Prostate gland (tissue), 2 donors: Measurements from ENCODE around the gene CBARP. TPM values are rescaled to one million over a fixed set of nuclear protein-coding genes. Genes with fewer than 3 reads are reported as not detected.

ENCODE experiments used
- DNase-seq: peaks from one replicate; pipeline ENCODE4 v3.0.0-alpha.2; 2019; ENCODE audit warnings: low spot score
- H3K27ac ChIP-seq, 2 donors: fragments of 200-600 bp; sonication (generic); 2 replicates each; pipeline ENCODE4 v1.5.1; 2017 to 2019
- H3K27me3 ChIP-seq: fragments of 200-600 bp; sonication (generic); replicated peaks from 2 replicates; pipeline ENCODE4 v1.5.1; 2019; ENCODE audit not compliant: insufficient read depth
- H3K36me3 ChIP-seq, 2 donors: fragments of 200-600 bp; sonication (generic); 1 replicate in 1 of 2; 2 replicates in 1 of 2; pipeline versions ENCODE4 v1.5.1 to v1.8.1; 2017 to 2019
- H3K4me1 ChIP-seq: fragments of 200-600 bp; sonication (generic); replicated peaks from 2 replicates; pipeline ENCODE4 v1.5.1; 2019
- H3K4me3 ChIP-seq, 2 donors: fragments of 200-600 bp; sonication (generic); 2 replicates each; pipeline ENCODE4 v1.5.1; 2017 to 2019
- H3K9me3 ChIP-seq: fragments of 200-600 bp; sonication (generic); 2 replicates; pipeline ENCODE4 v1.5.1; 2017
- POLR2A ChIP-seq: fragments of 450-650 bp; IDR thresholded peaks from one replicate; pipeline ENCODE4 v1.6.1; 2016; ENCODE audit warnings: antibody characterized with exemption, mild to moderate bottlenecking
- POLR2AphosphoS5 ChIP-seq: sonication (generic); formaldehyde crosslinking; IDR thresholded peaks from one replicate; pipeline ENCODE4 v1.6.1; 2017; ENCODE audit warnings: antibody characterized with exemption
- WGBS: methylation state at CpG from one replicate; pipeline ENCODE4 v1.1.5; 2018; 5-methylcytosine and 5-hydroxymethylcytosine counted together
- intact Hi-C: fragments of 100-400 bp; cut with DNase I; formaldehyde crosslinking; loops from one replicate; pipeline ENCODE4 v1.14.2; 2022
- total RNA-seq, 2 donors: library from RNA; depleted of rRNA; stranded (reverse); fragments of >200 nt; gene quantifications; one replicate each; pipeline ENCODE4 v1.1.0, GENCODE V29; 2016
- TF ChIP-seq, protein P1 (sequence below), 4 experiments: fragments of 200-600 bp in 2 of 4; fragments of 450-650 bp in 2 of 4; sonication (generic) in 2 of 4; IDR thresholded peaks; 1 replicate in 3 of 4; 2 replicates in 1 of 4; pipeline ENCODE4 v1.5.1; 2016 to 2019; ENCODE audit warnings: antibody characterized with exemption in 4 of 4, mild to moderate bottlenecking in 2 of 4, moderate library complexity in 2 of 4

Gene CBARP
- total RNA-seq, 2 donors from 2014 or later, result 0.68 to 4.4 TPM

DNA sequence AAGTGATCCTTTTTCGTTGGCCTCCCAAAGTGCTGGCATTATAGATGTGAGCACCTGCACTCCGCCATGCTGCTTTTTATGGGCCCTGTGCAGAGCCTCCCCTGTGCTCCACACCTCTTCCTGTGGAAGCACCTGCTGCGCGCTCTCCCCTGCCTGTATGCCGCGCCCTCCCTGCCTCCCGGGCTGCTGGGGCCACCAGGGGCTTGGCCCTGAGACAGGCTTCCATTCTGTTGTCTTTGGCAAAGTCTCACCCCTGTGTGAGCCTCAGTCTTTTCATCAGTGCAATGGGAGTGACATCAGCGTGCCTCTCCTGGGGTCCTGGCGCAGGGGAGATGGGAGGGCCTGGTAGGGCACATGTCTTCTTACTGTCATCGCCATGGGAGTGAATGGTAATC, 38.8 kb upstream of the CBARP start:
- peak; percentile 15 for DNase-seq
- WGBS, result 71% methylated on average over 10 of the region's 10 CpGs
- H3K4me1 ChIP-seq, result peaks cover 41% of the 10 kb centered on the region
- intact Hi-C loops, result loop anchor here (5.0 to 10.0 kb wide), 4 partner anchors 81 to 226 kb away; partner anchors contain the start of genes DAZAP1, GAMT and RPS15
- peaks cover 9 to 27% of the 10 kb centered on the region in 2 donors for H3K36me3 ChIP-seq
- TF ChIP-seq, protein P1, sequence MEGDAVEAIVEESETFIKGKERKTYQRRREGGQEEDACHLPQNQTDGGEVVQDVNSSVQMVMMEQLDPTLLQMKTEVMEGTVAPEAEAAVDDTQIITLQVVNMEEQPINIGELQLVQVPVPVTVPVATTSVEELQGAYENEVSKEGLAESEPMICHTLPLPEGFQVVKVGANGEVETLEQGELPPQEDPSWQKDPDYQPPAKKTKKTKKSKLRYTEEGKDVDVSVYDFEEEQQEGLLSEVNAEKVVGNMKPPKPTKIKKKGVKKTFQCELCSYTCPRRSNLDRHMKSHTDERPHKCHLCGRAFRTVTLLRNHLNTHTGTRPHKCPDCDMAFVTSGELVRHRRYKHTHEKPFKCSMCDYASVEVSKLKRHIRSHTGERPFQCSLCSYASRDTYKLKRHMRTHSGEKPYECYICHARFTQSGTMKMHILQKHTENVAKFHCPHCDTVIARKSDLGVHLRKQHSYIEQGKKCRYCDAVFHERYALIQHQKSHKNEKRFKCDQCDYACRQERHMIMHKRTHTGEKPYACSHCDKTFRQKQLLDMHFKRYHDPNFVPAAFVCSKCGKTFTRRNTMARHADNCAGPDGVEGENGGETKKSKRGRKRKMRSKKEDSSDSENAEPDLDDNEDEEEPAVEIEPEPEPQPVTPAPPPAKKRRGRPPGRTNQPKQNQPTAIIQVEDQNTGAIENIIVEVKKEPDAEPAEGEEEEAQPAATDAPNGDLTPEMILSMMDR (IDR thresholded peaks at IDR 0.05), result no peak
- TF ChIP-seq POLR2A (no peak), POLR2AphosphoS5 (no peak)
- no peaks in the 10 kb centered on the region for H3K27me3 ChIP-seq
- H3K4me3 ChIP-seq, result peak overlapping the region in 1 of 2 donors; percentile 78
- peak overlapping the region in 1 of 2 donors; percentile 99 for H3K27ac ChIP-seq
- no peaks in the 10 kb centered on the region for H3K9me3 ChIP-seq

DNA sequence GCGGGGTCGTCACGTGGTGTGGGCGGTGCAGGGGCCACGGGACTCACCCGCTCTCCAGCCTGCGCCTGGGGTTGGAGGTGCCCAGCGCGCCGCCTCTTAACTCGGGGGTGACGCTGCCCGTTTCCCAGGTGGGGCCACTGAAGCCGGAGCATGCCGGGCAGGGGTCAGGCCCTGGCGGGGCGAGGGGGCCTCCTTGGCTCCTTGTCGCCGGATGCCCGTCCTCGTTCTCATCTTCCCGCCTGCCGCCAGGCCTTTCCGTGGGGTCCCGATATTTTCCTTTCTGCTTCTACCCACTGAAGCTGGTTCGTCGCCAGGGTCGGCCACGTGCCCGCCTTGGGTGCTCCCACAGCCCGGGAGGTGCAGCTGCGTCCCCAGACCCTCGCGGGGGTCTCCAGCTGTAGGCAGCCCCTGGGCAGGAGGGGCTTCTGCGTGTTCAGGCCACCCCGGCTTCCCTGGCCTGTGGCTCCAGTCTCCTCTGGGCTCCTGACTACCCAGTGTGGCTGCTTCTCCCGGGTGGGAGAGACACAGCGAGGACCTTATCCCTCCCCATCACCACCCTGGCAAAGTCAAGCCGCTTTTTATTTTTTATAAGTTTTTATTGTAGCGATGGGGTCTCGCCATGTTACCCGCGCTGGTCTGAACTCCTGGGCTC, 38.3 kb upstream of the CBARP start:
- Histone ChIP-seq H3K27ac (peak overlapping the region; percentile 94 to 99), H3K9me3 (no peaks in the 10 kb centered on the region), H3K4me3 (peak overlapping the region; percentile 53 to 78), H3K27me3 (no peaks in the 10 kb centered on the region), H3K4me1 (peaks cover 45% of the 10 kb centered on the region), H3K36me3 (peaks cover 9 to 31% of the 10 kb centered on the region in 2 donors)
- intact Hi-C loops, result loop anchor here (5.0 to 10.0 kb wide), 4 partner anchors 81 to 226 kb away; partner anchors contain the start of genes DAZAP1, GAMT and RPS15
- WGBS, result 4% methylated on average over 40 of the region's 43 CpGs
- DNase-seq, result peak; percentile 33
- peak; percentile 3 for TF ChIP-seq POLR2AphosphoS5
- peak; percentile 17 for TF ChIP-seq POLR2A
- TF ChIP-seq, protein P1 (IDR thresholded peaks at IDR 0.05), result no peak

DNA sequence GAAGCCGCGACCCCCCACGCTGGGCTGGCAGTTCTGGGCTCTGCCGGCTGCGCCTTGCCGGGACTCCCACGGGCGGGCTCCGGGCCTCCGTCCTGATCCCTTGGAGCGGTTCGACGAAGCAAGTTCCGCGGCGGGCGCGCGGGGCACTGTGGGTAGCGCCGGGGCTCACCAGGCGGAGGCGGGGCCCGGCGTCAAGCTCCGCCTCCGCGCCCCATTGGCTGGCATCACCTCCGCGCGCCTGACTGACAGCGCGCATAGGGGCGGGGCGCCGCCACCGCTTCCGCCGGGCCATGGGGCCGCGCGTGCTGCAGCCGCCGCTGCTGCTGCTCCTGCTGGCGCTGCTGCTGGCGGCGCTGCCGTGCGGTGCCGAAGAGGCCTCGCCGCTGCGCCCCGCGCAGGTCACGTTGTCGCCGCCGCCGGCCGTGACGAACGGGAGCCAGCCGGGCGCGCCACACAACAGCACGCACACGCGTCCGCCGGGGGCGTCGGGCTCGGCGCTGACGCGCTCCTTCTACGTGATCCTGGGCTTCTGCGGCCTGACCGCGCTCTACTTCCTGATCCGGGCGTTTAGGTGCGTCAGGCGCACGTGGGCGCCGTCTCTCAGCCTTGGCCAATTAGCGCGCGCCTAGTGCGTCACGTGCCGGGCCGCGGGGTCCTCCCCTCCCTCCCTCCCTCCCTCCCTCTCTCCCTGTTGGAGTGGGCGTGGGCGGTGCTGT, 37.6 kb upstream of the CBARP start, which contains the start of gene FAM174C:
Gene FAM174C (plus strand): TSS at position 271 of the 716 bp plus-strand sequence. CDS start 20 bp downstream, at position 291.
- DNase-seq, result peak; percentile 94
- peak within 1 kb of the TSS; percentile 94 to 99 for H3K27ac ChIP-seq
- H3K27me3 ChIP-seq, result no peaks in the 10 kb centered on the region
- H3K4me3 ChIP-seq, result peak within 1 kb of the TSS; percentile 53 to 78
- peaks cover 9 to 34% of the 10 kb centered on the region in 2 donors for H3K36me3 ChIP-seq
- H3K4me1 ChIP-seq, result peaks cover 51% of the 10 kb centered on the region
- intact Hi-C loops, result loop anchor here (5.0 to 10.0 kb wide), 4 partner anchors 82 to 227 kb away; partner anchors contain the start of genes DAZAP1, GAMT and RPS15
- no peaks in the 10 kb centered on the region for H3K9me3 ChIP-seq
- WGBS, result under 1% methylated on average over 76 of the region's 98 CpGs
- TF ChIP-seq, protein P1 (IDR thresholded peaks at IDR 0.05), result peak in 2 of 4 experiments; percentile 12 to 25
- TF ChIP-seq POLR2A (peak; percentile 41), POLR2AphosphoS5 (peak; percentile 77)

DNA sequence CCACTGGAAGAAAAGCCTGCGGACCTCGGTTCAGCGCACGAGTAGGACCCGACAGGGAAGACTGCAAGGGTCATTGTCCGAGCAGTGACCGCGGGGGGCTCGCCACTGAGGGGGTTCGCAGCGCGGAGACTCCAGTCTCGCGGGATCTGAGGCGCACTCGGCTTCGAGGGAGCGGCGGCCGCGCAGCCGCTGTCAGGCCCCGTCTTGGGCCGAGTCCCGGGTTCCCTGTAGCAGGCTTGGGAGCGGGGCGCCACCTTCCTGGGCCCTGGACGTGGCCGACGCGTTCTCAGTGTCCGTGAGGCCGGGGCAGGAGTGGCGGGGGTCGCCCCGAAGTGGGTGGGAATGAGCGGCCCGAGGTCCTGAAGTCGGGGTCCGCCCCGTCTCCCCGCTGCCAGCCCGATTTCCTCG, 37.1 kb upstream of the CBARP start:
- intact Hi-C loops, result loop anchor here (5.0 to 10.0 kb wide), 4 partner anchors 82 to 227 kb away; partner anchors contain the start of genes DAZAP1, GAMT and RPS15
- peak overlapping the region; percentile 94 to 99 for H3K27ac ChIP-seq
- peak overlapping the region; percentile 53 to 78 for H3K4me3 ChIP-seq
- H3K4me1 ChIP-seq, result peaks cover 51% of the 10 kb centered on the region
- H3K36me3 ChIP-seq, result peaks cover 9 to 34% of the 10 kb centered on the region in 2 donors
- 35% methylated on average over 31 of the region's 44 CpGs for WGBS
- no peak for TF ChIP-seq POLR2A
- no peak for TF ChIP-seq POLR2AphosphoS5
- TF ChIP-seq, protein P1 (IDR thresholded peaks at IDR 0.05), result no peak
- DNase-seq, result no peak
- no peaks in the 10 kb centered on the region for H3K9me3 ChIP-seq
- H3K27me3 ChIP-seq, result no peaks in the 10 kb centered on the region
